HG03175 (cell line): Measurements from ENCODE around the gene VBP1.
A peak's percentile ranks its signal among the peaks of the same experiment; 100 is the strongest.
"Not testable (repeated sequence)": the region's sequence is repeated elsewhere in the genome, so short reads cannot be mapped to it uniquely, and the experiment has no call there.

Source experiments
- ATAC-seq: cut with Tn5 transposase; IDR thresholded peaks from one replicate; pipeline ENCODE4 v1.9.1; 2021; ENCODE audit warnings: mild to moderate bottlenecking, moderate library complexity; ENCODE audit not compliant: unreplicated experiment

The VBP1 gene

GRCh38 chrX:155216179-155216939, at the start of gene VBP1:
VBP1 (plus strand) TSS chrX:155216460; CDS start chrX:155216483, 23 bp downstream.
- peak; percentile 97 for ATAC-seq

- no peak for ATAC-seq
Observed at GRCh38 chrX:155169881-155170280, 46.4 kb upstream of the VBP1 start.

GRCh38 chrX:155179346-155179997, 36.8 kb upstream of the VBP1 start:
- ATAC-seq = no peak

- no peak for ATAC-seq
Observed at GRCh38 chrX:155188786-155189185, 27.5 kb upstream of the VBP1 start.

GRCh38 chrX:155211208-155211607, 5.1 kb upstream of the VBP1 start:
- no peak for ATAC-seq

- no peak for ATAC-seq
Observed at GRCh38 chrX:155213731-155214130, 2.5 kb upstream of the VBP1 start.

- ATAC-seq = peak; percentile 40
Observed at GRCh38 chrX:155215443-155216178, 649 bp upstream of the VBP1 start.

- no peak for ATAC-seq
Observed at GRCh38 chrX:155216940-155217440, 730 bp downstream of the VBP1 start.

GRCh38 chrX:155218777-155219176, 2.5 kb downstream of the VBP1 start:
- ATAC-seq = no peak

GRCh38 chrX:155221351-155221750, 5.1 kb downstream of the VBP1 start:
- ATAC-seq = no peak

- not testable (repeated sequence) for ATAC-seq
Observed at GRCh38 chrX:155223746-155224145, 7.5 kb downstream of the VBP1 start.

- ATAC-seq = no peak
Observed at GRCh38 chrX:155225774-155226173, 9.5 kb downstream of the VBP1 start.

GRCh38 chrX:155231163-155231562, 14.9 kb downstream of the VBP1 start:
- ATAC-seq = peak; percentile 96

GRCh38 chrX:155235891-155236290, 19.6 kb downstream of the VBP1 start:
- ATAC-seq = no peak

GRCh38 chrX:155237719-155238118, 21.5 kb downstream of the VBP1 start:
- ATAC-seq = no peak

- no peak for ATAC-seq
Observed at GRCh38 chrX:155242300-155242699, 26.0 kb downstream of the VBP1 start.

- ATAC-seq = no peak
Observed at GRCh38 chrX:155246748-155247147, 30.5 kb downstream of the VBP1 start.

GRCh38 chrX:155247497-155247896, 31.2 kb downstream of the VBP1 start:
- ATAC-seq = no peak

GRCh38 chrX:155251391-155251790, 35.1 kb downstream of the VBP1 start:
- no peak for ATAC-seq

- ATAC-seq = no peak
Observed at GRCh38 chrX:155259752-155260151, 43.5 kb downstream of the VBP1 start.

- peak; percentile 34 for ATAC-seq
Observed at GRCh38 chrX:155262970-155263754, 46.9 kb downstream of the VBP1 start.
